ENCODE results near the gene AZI2. TPM values are rescaled to one million over a fixed set of nuclear protein-coding genes. Genes with fewer than 3 reads are reported as not detected.
A peak's percentile ranks its signal among the peaks of the same experiment; 100 is the strongest.

Gene AZI2
- total RNA-seq, 1 experiment from 2014 or later, result 51.6 TPM

DNA sequence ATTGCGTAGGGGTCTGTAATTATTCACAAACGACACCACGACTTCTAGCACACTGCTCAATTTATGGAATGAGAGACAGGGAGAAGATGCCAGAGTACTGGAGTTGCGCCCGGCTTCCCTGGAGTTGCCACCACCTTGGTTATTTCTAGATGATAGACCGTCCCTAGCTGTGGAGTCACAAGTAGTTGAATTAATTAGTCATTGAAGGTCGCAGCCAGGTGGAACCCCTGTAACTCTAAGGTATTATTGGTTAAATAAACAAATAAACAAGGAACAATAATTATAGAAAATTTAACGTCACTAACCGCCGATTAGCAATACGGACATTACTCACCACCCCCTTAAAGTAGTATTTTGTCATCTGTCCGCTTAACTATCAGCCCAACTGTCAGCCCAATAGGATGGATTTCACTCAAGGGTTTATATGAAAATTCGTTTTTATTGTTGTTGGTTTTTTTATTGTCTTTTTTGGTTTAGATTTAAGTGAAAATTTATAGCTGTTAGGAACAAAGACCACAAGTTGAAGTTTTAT lies 911 bp upstream of the AZI2 start:
- DNase-seq (ENCODE audit: low read depth, low spot score) (no peak), ATAC-seq (no peak)
- RAD21 ChIA-PET (ENCODE audit: low non-redundant PET in 1 of 2, low total read pairs in 2 of 2, uncharacterized antibody in 2 of 2, unreplicated experiment in 2 of 2), result no interaction called here
- no peaks in the 10 kb centered on the region for H3K36me3 ChIP-seq (ENCODE audit: control insufficient read depth in 1 of 2, insufficient read depth in 2 of 2, low read length in 2 of 2)
- POLR2A ChIA-PET, result interaction anchor here (0.9 to 1.0 kb wide), 2 partner anchors 10 to 628 kb away, joined by 4 read pairs; partner anchors contain the start of gene EOMES
- peak overlapping the region; percentile 94 for H3K4me2 ChIP-seq (ENCODE audit: low read length)
- H4K20me1 ChIP-seq (ENCODE audit: insufficient read depth), result no peaks in the 10 kb centered on the region
- no peak for TF ChIP-seq RAD21 (IDR thresholded peaks at IDR 0.05; ENCODE audit: low read depth)
- TF ChIP-seq FOSL1 (IDR thresholded peaks at IDR 0.05; ENCODE audit: low read depth), result no peak
- no peak for TF ChIP-seq ELF1 (IDR thresholded peaks at IDR 0.05; ENCODE audit: borderline replicate concordance, low read depth)
- peaks cover 3 to 10% of the 10 kb centered on the region in 2 experiments; a peak in 2 of 4 replicates for H3K4me1 ChIP-seq (ENCODE audit: control insufficient read depth in 1 of 2, insufficient read depth in 2 of 2, low read length in 2 of 2)
- H3K4me3 ChIP-seq (replicated peaks in 1 of 2; ENCODE audit: low read depth in 1 of 2, low read length in 2 of 2), result peak overlapping the region; percentile 76 to 83
- peak overlapping the region; percentile 87 for H3K27ac ChIP-seq (ENCODE audit: low read depth, low read length)
- CTCF ChIA-PET, result interaction anchor here (1.1 to 1.2 kb wide), 2 partner anchors 21 to 318 kb away, joined by 3 read pairs; no protein-coding TSS in a partner anchor
- peak overlapping the region; percentile 76 for H3K9ac ChIP-seq (ENCODE audit: low read length)
- H3K27me3 ChIP-seq (ENCODE audit: insufficient read depth, low read length), result no peaks in the 10 kb centered on the region
- intact Hi-C loops (cut with micrococcal nuclease), result loop anchor here (10.0 kb wide), 1 partner anchor 295 kb away; no protein-coding TSS in a partner anchor
- peak overlapping the region; percentile 77 for H2AFZ ChIP-seq (ENCODE audit: low read depth, low read length, poor library complexity, severe bottlenecking)
- no peaks in the 10 kb centered on the region for H3K9me2 ChIP-seq (ENCODE audit: insufficient read depth)
- no peaks in the 10 kb centered on the region for H3K9me3 ChIP-seq (ENCODE audit: control insufficient read depth in 1 of 2, insufficient read depth in 1 of 2, low read depth in 1 of 2, low read length in 2 of 2)
- peaks cover 39% of the 10 kb centered on the region for H3K79me2 ChIP-seq (ENCODE audit: insufficient read depth, low read length)
- BruUV-seq (replicated peaks), result TSS peak; percentile 68

DNA sequence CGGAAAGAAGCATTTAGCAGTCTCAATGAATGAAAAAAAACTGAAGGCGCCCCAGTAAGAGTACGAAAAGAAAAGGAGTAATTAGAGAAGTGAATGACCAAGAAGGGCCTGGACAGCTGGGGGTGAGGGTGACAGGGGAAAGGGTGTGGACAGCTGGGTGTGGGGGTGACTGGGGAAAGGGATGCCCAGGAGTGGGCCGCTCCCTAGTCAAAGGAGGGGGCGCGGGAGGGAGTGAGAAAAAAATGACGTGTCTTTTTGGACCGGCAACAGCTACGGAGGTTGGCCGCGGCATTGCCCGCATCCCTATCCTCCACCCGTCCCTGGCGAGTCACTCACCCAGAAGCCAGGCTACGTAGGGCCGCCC lies 377 bp downstream of the AZI2 start:
- ATAC-seq (peak; percentile 70), DNase-seq (ENCODE audit: low read depth, low spot score) (no peak)
- Histone ChIP-seq H3K4me2 (ENCODE audit: low read length) (peak overlapping the region; percentile 94), H3K27me3 (ENCODE audit: insufficient read depth, low read length) (no peaks in the 10 kb centered on the region), H3K9me2 (ENCODE audit: insufficient read depth) (no peaks in the 10 kb centered on the region), H3K4me1 (ENCODE audit: control insufficient read depth in 1 of 2, insufficient read depth in 2 of 2, low read length in 2 of 2) (peaks cover 3 to 10% of the 10 kb centered on the region in 2 experiments; a peak in 2 of 4 replicates), H3K36me3 (ENCODE audit: control insufficient read depth in 1 of 2, insufficient read depth in 2 of 2, low read length in 2 of 2) (no peaks in the 10 kb centered on the region), H3K27ac (ENCODE audit: low read depth, low read length) (peak overlapping the region; percentile 87), H3K4me3 (replicated peaks in 1 of 2; ENCODE audit: low read depth in 1 of 2, low read length in 2 of 2) (peak overlapping the region; percentile 76 to 83), H3K79me2 (ENCODE audit: insufficient read depth, low read length) (peaks cover 52% of the 10 kb centered on the region), H4K20me1 (ENCODE audit: insufficient read depth) (no peaks in the 10 kb centered on the region), H2AFZ (ENCODE audit: low read depth, low read length, poor library complexity, severe bottlenecking) (peak overlapping the region; percentile 57), H3K9ac (ENCODE audit: low read length) (peak overlapping the region; percentile 76), H3K9me3 (ENCODE audit: control insufficient read depth in 1 of 2, insufficient read depth in 1 of 2, low read depth in 1 of 2, low read length in 2 of 2) (no peaks in the 10 kb centered on the region)
- TF ChIP-seq EZH2phosphoT487 (IDR thresholded peaks at IDR 0.05; ENCODE audit: borderline replicate concordance) (no peak), CEBPB (IDR thresholded peaks at IDR 0.05; ENCODE audit: low read depth) (no peak), EZH2 (IDR thresholded peaks at IDR 0.05) (no peak), YY1 (IDR thresholded peaks at IDR 0.05; ENCODE audit: extremely low read depth, insufficient replicate concordance, low read depth, low read length) (no peak), SRF (IDR thresholded peaks at IDR 0.05; ENCODE audit: low read depth) (no peak), SP1 (IDR thresholded peaks at IDR 0.05; ENCODE audit: low read depth) (no peak), EGR1 (IDR thresholded peaks at IDR 0.05; ENCODE audit: low read depth) (no peak), JUND (IDR thresholded peaks at IDR 0.05) (no peak), POLR2A (IDR thresholded peaks at IDR 0.05; ENCODE audit: borderline replicate concordance, extremely low read depth, insufficient read depth, insufficient read length) (no peak)
- TF ChIP-seq, protein P1, sequence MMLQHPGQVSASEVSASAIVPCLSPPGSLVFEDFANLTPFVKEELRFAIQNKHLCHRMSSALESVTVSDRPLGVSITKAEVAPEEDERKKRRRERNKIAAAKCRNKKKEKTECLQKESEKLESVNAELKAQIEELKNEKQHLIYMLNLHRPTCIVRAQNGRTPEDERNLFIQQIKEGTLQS (IDR thresholded peaks at IDR 0.05), result no peak
- ChIA-PET CTCF (interaction anchor here (1.1 kb wide), 1 partner anchor 20 kb away, joined by 3 read pairs; no protein-coding TSS in a partner anchor), RAD21 (ENCODE audit: low non-redundant PET in 1 of 2, low total read pairs in 2 of 2, uncharacterized antibody in 2 of 2, unreplicated experiment in 2 of 2) (no interaction called here), POLR2A (interaction anchor here (1.0 kb wide), 1 partner anchor 9 kb away, joined by 4 read pairs; no protein-coding TSS in a partner anchor)
- BruUV-seq (replicated peaks), result no TSS peak
- intact Hi-C loops (cut with micrococcal nuclease), result loop anchor here (10.0 kb wide), 1 partner anchor 293 kb away; no protein-coding TSS in a partner anchor
